Activated T-cell treated with anti-CD3 and anti-CD28 coated beads for 24 hours (primary cell): ENCODE data around the gene MELTF.
"Not testable (repeated sequence)": the region's sequence is repeated elsewhere in the genome, so short reads cannot be mapped to it uniquely, and the experiment has no call there.

ENCODE experiments used
- DNase-seq: peaks from one replicate; pipeline ENCODE4 v3.0.0-alpha.2; 2020; ENCODE audit warnings: low read depth

Gene MELTF

GRCh38 chr3:197029511-197030167 is at the start of gene MELTF:
MELTF (minus strand) TSS chr3:197029817; CDS start chr3:197029702, 115 bp downstream.
- DNase-seq = peak; percentile 61

- no peak for DNase-seq
These were observed 46.8 kb upstream of the MELTF start for GRCh38 chr3:197076415-197076814.

DNA sequence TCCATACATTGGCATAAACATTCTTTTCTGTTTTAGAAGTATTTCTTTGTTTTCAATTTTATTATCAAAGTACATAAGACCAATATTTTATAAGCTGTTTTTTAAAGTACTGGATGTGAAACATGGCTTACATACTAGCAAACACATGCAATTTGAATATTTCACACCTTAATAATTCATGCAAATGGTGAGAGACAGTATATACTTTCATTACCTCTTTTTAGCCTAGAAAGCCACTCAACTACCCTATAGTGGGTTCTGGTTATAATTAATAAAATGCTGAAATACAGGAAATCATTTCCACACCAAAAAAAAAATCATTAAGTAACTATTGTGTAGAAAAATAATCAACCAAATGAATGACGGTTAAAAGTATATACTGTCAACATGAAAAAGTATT is 38.5 kb upstream of the MELTF start:
- DNase-seq = no peak

- DNase-seq = no peak
These were observed 35.2 kb upstream of the MELTF start for GRCh38 chr3:197064771-197065170.

- DNase-seq = no peak
These were observed 32.8 kb upstream of the MELTF start for GRCh38 chr3:197062446-197062845.

DNA sequence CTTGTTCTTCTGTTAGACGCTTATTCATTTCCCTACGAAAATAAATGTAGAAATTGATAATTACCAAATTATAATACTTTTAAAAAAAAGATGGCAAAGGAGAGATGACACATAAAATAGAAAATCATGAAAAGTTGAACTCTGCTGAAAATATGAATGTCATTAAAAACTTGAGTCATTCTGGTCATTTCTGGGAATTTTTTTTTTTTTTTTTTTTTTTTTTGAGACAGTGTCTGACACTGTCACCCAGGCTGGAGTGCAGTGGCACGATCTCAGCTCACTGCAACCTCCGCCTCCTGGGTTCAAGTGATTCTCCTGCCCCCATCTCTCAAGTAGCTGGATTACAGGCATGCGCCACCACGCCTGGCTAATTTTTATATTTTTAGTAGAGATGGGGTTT is 22.0 kb upstream of the MELTF start:
- not testable (repeated sequence) for DNase-seq

DNA sequence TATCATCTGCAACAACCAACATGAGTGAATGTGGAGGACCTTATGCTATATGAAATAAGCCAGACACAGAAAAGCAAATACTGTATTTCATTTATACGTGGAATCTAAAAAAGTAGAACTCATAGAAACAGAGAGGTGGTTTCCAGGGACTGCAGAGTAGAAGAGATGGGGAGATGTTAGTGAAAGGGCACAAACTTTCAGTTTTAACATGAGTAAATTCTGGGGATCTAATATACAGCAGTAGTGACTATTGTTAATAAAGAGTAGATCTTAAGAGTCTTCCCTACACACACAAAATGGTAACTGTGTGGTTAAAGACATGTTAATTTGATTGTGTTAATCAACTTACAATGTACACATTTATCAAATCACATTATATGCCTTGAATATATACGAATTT is 20.9 kb upstream of the MELTF start:
- DNase-seq = no peak

GRCh38 chr3:197042539-197042938 is 12.9 kb upstream of the MELTF start:
- DNase-seq = no peak

DNA sequence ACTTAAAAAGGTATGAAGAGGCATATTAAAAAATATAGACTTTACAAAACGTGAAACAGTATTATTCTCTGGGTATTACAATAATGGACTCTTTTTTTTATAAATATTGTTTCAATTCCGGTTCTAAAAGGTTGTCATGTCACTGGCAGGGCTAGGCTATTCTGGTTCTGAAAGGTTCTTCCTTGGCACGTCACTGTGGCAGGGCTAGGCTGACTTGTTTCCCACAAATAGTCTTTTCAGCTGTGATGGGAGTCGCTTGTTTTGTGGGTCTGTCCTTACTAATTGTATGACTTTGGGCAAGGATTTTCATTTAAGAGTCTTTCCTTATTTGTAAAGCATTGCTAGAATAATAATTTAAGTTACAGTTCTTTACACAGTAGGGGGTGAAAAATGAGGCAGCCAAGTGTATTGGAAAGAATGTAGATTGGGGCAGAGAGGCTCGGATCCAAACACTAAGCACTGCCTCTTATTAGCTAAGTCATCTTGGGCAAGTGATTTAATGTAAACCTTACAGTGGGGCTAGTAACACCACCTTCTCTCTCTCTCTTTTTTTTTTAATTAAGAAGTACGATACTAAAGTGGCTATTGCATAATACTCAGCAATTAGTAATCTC is 12.4 kb upstream of the MELTF start:
- DNase-seq = no peak

GRCh38 chr3:197040658-197041057 is 11.0 kb upstream of the MELTF start:
- DNase-seq = no peak

- no peak for DNase-seq
These were observed 9.3 kb upstream of the MELTF start for GRCh38 chr3:197038679-197039462.

DNA sequence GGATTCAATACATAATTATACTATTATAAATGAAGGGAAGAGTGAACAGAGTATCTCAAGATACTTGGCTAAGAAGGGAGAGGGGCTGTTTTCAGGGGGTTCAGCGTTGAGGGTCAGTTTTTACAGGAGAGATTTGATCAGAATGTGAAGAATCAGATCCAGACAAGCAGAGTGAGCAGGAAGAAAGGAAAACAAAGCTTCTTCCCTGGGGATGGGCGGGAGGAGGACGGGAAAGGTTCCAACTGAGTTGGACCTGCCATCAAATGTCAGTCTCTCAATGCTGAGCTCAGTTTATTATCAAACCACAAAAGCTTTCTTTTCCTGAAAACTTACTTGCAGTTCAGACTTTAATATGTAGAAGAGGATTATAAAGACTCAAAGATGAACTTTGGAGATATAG is 6.0 kb upstream of the MELTF start:
- DNase-seq = no peak

- DNase-seq = not testable (repeated sequence)
These were observed 5.2 kb upstream of the MELTF start for GRCh38 chr3:197034778-197035177.

GRCh38 chr3:197033764-197034163 is 4.1 kb upstream of the MELTF start:
- DNase-seq = not testable (repeated sequence)

DNA sequence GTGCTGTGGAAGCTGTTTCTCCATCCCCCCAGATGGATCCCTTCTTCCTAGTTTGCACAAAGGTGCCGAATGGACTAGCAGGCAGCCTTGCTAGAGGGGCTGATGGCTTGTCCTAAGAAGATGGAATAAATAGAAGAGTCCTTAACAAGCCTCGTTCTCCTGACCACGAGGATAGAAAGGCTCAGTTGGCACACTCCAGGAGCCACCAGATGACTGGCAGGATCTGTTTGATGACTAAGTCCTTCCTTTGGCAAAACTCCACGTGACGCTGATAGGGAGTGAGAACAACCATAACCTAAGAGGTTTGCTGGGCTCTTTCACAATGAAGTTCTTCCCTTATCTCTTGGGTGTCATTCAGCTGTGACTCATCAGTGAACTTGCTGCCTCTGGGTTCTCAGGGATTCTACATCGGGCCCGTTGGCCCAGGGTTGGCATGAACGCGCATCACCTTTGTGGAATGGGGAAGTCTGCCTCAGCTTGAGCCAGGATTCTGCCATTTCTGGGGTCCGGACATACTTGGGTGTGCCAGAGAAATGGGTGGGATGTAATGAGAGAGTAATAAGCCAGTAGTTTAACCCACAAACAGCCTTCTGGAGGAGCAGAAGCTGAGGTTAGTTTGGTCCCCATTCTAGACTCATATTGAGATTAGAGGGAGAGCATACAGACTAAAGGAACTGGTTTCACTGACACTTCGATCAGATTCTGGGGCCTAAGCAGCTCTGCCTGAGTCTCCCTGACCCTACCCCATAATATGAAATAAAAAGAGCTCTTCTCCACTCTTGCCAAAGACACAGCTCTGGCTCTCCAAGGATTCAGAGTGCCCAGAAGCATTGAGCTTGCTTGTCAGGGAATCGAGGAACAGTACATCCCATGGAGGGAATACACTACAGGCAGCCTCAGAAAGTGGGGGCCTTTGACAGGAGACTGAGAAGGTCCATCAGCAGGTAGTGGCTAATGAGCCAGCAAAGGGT is 2.0 kb upstream of the MELTF start:
- DNase-seq = no peak

DNA sequence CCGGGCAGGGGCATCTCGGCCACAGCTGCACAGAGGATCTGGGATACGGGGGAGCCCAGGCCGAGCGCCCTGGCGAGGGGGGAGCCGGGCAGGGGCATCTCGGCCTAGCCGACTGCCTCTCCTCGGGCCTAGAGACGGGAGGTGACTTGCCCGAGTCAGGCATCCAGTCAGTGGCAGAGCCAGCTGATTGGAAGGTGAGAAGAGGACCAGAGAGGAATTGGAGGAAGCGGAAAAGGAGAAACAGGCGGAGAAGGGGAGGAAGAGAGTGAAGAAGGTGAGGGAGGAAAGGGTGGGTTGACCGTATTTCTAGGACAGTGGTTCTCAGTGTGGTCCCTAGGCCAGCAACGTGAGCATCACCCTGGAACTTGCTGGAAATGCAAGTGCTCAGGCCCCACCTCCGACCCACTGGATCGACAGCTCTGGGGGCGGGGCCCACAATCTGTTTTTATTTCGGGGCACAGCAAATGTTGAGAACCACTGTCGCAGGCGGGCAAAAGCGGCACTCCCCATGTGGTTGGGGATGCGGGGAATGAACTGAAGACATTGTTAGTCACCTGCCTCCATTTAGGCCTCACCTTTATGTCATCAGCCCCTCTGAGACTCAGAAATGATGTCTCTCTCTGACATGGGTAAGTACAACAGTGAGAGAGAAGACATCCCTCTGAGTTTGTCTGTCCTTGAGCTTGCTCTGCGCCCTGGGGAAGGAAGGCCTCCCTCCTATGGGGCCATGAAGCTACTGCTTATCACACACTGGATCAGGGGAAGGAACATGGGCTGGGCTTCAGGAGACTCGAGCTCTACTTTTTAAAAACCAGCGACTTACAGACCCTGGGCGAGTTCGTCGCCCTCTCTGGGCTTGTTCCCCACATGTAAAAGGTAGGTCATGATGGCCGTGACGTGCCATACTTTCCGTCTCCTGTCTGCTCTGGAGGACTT is 1.0 kb upstream of the MELTF start:
- DNase-seq = no peak

DNA sequence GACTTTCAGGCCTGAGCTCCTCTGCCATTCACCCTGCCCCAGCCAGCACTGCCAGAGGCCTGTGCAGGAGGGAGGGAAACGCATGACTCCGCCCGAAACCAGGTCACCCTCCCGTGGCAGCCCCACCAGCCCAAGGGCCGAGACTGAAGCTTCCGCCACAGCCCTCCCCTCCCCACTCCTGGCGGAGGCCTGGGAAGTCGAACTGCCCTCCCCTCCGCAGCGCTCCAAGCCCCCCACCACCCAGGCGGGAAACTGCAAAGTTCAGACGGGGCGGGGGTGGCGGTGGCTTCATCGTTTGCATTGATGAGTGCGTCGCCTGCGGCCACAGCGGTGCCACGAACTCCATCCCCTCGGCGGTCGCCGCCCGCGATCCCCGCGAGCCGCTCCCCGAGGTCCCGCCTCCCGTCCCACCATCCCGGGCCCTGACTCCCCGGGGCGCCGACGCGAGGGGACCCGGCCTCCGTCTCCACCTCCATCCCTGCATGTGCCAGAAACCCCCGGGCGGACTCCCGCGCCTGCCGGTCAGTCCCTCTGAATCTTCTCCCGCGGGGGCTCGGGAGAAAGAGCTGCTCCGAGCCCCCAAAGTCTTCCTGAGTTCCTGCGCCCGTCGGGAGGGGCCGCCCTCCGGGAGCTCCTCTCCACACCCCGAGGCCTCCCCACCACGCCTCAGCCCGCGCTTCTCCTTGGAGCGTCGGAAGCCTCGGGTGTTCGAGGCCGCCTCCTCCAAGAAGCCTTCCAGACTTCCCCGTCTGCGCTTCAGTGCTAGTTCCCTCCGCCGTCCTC is 698 bp downstream of the MELTF start:
- DNase-seq = no peak

GRCh38 chr3:197027896-197028727 is 1.5 kb downstream of the MELTF start:
- no peak for DNase-seq
